Naive B cell (primary cell): ENCODE data around the gene RGS18. TPM values are rescaled to one million over a fixed set of nuclear protein-coding genes. Genes with fewer than 3 reads are reported as not detected.
"Not testable (repeated sequence)": the region's sequence is repeated elsewhere in the genome, so short reads cannot be mapped to it uniquely, and the experiment has no call there.

Source experiments
- ATAC-seq, 2 donors: fragments of 150-1000 bp; cut with Tn5 transposase; 2 replicates each; pipeline ENCODE4 v1.10.0; 2021; ENCODE audit warnings: low read depth in 2 of 2, mild to moderate bottlenecking in 2 of 2, moderate library complexity in 2 of 2
- DNase-seq: peaks from one replicate; pipeline ENCODE4 v3.0.0; 2022
- H3K27ac Mint-ChIP-seq, 6 donors: one replicate each; pipeline ENCODE4 v1.8.0; 2020 to 2022; ENCODE audit warnings: mild to moderate bottlenecking in 6 of 6, mixed read lengths in 6 of 6, moderate library complexity in 5 of 6, inconsistent platforms in 2 of 6
- H3K27me3 Mint-ChIP-seq, 3 donors: one replicate each; pipeline ENCODE4 v1.8.0; 2021 to 2022; ENCODE audit warnings: mixed read lengths in 3 of 3, mild to moderate bottlenecking in 1 of 3
- H3K36me3 Mint-ChIP-seq, 2 donors: one replicate each; pipeline ENCODE4 v1.8.0; 2020 to 2022; ENCODE audit warnings: mixed read lengths in 2 of 2, inconsistent platforms in 1 of 2, mild to moderate bottlenecking in 1 of 2
- H3K4me1 Mint-ChIP-seq, 3 donors: one replicate each; pipeline ENCODE4 v1.8.0; 2020 to 2022; ENCODE audit warnings: mixed read lengths in 3 of 3, inconsistent platforms in 1 of 3, mild to moderate bottlenecking in 1 of 3, moderate library complexity in 1 of 3
- H3K4me3 Mint-ChIP-seq, 8 donors: one replicate each; pipeline ENCODE4 v1.8.0; 2020 to 2022; ENCODE audit warnings: mild to moderate bottlenecking in 8 of 8, mixed read lengths in 8 of 8, moderate library complexity in 8 of 8, inconsistent platforms in 2 of 8
- H3K9me3 Mint-ChIP-seq, 7 donors: one replicate each; pipeline ENCODE4 v1.8.0; 2020 to 2022; ENCODE audit warnings: mixed read lengths in 7 of 7, mild to moderate bottlenecking in 5 of 7, inconsistent platforms in 2 of 7, moderate library complexity in 1 of 7
- polyA plus RNA-seq, 6 donors: library from polyadenylated mRNA; unstranded; fragments of 300-500 nt; fragmentation: Illumina TruSeq; gene quantifications; one replicate each; pipeline ENCODE4 v1.2.3, GENCODE V29; 2021; ENCODE audit warnings: low read depth in 6 of 6

The RGS18 gene
- polyA plus RNA-seq, 6 donors from 2014 or later: 2.0 to 10.2 (median 5.3) TPM

- H3K9me3 Mint-ChIP-seq: peaks cover 0 to 2% (median under 1%) of the 10 kb centered on the region in 7 donors
- DNase-seq (no peak), ATAC-seq (no peak)
- H3K4me3 Mint-ChIP-seq: no peak overlapping the region
- no peak overlapping the region for H3K27ac Mint-ChIP-seq
- H3K4me1 Mint-ChIP-seq: no peaks in the 10 kb centered on the region
- H3K36me3 Mint-ChIP-seq: peaks cover 0 to 2% of the 10 kb centered on the region in 2 donors
- H3K27me3 Mint-ChIP-seq: no peaks in the 10 kb centered on the region
Measured at GRCh38 chr1:192170196-192170984, 12.1 kb downstream of the RGS18 start.

- Mint-ChIP-seq H3K4me3 (no peak overlapping the region), H3K36me3 (no peaks in the 10 kb centered on the region)
Measured at GRCh38 chr1:192171123-192171522, 12.9 kb downstream of the RGS18 start.

GRCh38 chr1:192175971-192176370 is 17.7 kb downstream of the RGS18 start:
- peaks cover 0 to 2% (median 0%) of the 10 kb centered on the region in 7 donors for H3K9me3 Mint-ChIP-seq
- H3K27me3 Mint-ChIP-seq: peaks cover 0 to 4% (median 0%) of the 10 kb centered on the region in 3 donors
- no peaks in the 10 kb centered on the region for H3K4me1 Mint-ChIP-seq
- no peaks in the 10 kb centered on the region for H3K36me3 Mint-ChIP-seq
- no peak for ATAC-seq
- no peak for DNase-seq
- H3K4me3 Mint-ChIP-seq: no peak overlapping the region
- no peak overlapping the region for H3K27ac Mint-ChIP-seq

More at GRCh38 chr1:192171123-192171522, 12.9 kb downstream of the RGS18 start:
- no peak overlapping the region for H3K27ac Mint-ChIP-seq
- no peaks in the 10 kb centered on the region for H3K9me3 Mint-ChIP-seq
- DNase-seq (no peak), ATAC-seq (no peak)
- no peaks in the 10 kb centered on the region for H3K4me1 Mint-ChIP-seq
- H3K27me3 Mint-ChIP-seq: no peaks in the 10 kb centered on the region

- Mint-ChIP-seq H3K27ac (no peak overlapping the region), H3K9me3 (peaks cover 0 to 3% (median 0%) of the 10 kb centered on the region in 7 donors), H3K27me3 (no peaks in the 10 kb centered on the region), H3K36me3 (no peaks in the 10 kb centered on the region), H3K4me1 (no peaks in the 10 kb centered on the region), H3K4me3 (no peak overlapping the region)
- no peak for DNase-seq
- ATAC-seq: no peak
Measured at GRCh38 chr1:192183788-192184187, 25.5 kb downstream of the RGS18 start.

GRCh38 chr1:192186197-192186596 is 27.9 kb downstream of the RGS18 start:
- Mint-ChIP-seq H3K9me3 (peaks cover 0 to 3% (median 0%) of the 10 kb centered on the region in 7 donors), H3K4me3 (no peak overlapping the region), H3K36me3 (no peaks in the 10 kb centered on the region), H3K27me3 (no peaks in the 10 kb centered on the region), H3K27ac (no peak overlapping the region), H3K4me1 (no peaks in the 10 kb centered on the region)
- ATAC-seq: no peak
- DNase-seq: no peak

- Mint-ChIP-seq H3K9me3 (no peaks in the 10 kb centered on the region), H3K4me3 (no peak overlapping the region), H3K4me1 (no peaks in the 10 kb centered on the region), H3K27ac (no peak overlapping the region), H3K27me3 (no peaks in the 10 kb centered on the region), H3K36me3 (no peaks in the 10 kb centered on the region)
- ATAC-seq (no peak), DNase-seq (no peak)
Measured at GRCh38 chr1:192190066-192190465, 31.8 kb downstream of the RGS18 start.

- ATAC-seq (no peak), DNase-seq (no peak)
- H3K4me1 Mint-ChIP-seq: no peaks in the 10 kb centered on the region
- H3K27ac Mint-ChIP-seq: no peak overlapping the region
- no peaks in the 10 kb centered on the region for H3K27me3 Mint-ChIP-seq
- H3K4me3 Mint-ChIP-seq: no peak overlapping the region
- H3K36me3 Mint-ChIP-seq: peaks cover 0 to 8% of the 10 kb centered on the region in 2 donors
- peaks cover 6 to 21% (median 14%) of the 10 kb centered on the region in 7 donors for H3K9me3 Mint-ChIP-seq
Measured at GRCh38 chr1:192201303-192201702, 43.0 kb downstream of the RGS18 start.

- Mint-ChIP-seq H3K36me3 (no peaks in the 10 kb centered on the region), H3K4me1 (no peaks in the 10 kb centered on the region), H3K4me3 (no peak overlapping the region), H3K27me3 (no peaks in the 10 kb centered on the region), H3K27ac (no peak overlapping the region), H3K9me3 (peaks cover 0 to 8% (median 0%) of the 10 kb centered on the region in 7 donors)
- ATAC-seq: no peak
- DNase-seq: no peak
Measured at GRCh38 chr1:192224396-192224795, 66.1 kb downstream of the RGS18 start.

GRCh38 chr1:192224846-192225245 is 66.6 kb downstream of the RGS18 start:
- H3K36me3 Mint-ChIP-seq: no peaks in the 10 kb centered on the region

GRCh38 chr1:192225266-192225665 is 67.0 kb downstream of the RGS18 start:
- Mint-ChIP-seq H3K4me3 (no peak overlapping the region), H3K27me3 (no peaks in the 10 kb centered on the region), H3K4me1 (no peaks in the 10 kb centered on the region), H3K9me3 (peaks cover 0 to 8% (median 0%) of the 10 kb centered on the region in 7 donors), H3K27ac (no peak overlapping the region), H3K36me3 (no peaks in the 10 kb centered on the region)
- ATAC-seq: no peak
- no peak for DNase-seq

More at GRCh38 chr1:192224846-192225245, 66.6 kb downstream of the RGS18 start:
- ATAC-seq (no peak), DNase-seq (no peak)
- Mint-ChIP-seq H3K27ac (no peak overlapping the region), H3K4me3 (no peak overlapping the region), H3K4me1 (no peaks in the 10 kb centered on the region), H3K27me3 (no peaks in the 10 kb centered on the region), H3K9me3 (peaks cover 0 to 8% (median 0%) of the 10 kb centered on the region in 7 donors)

- no peak for ATAC-seq
- H3K36me3 Mint-ChIP-seq: no peaks in the 10 kb centered on the region
- H3K27ac Mint-ChIP-seq: no peak overlapping the region
- H3K4me1 Mint-ChIP-seq: no peaks in the 10 kb centered on the region
- DNase-seq: no peak
- no peaks in the 10 kb centered on the region for H3K27me3 Mint-ChIP-seq
- no peak overlapping the region for H3K4me3 Mint-ChIP-seq
- peaks cover 0 to 8% (median 0%) of the 10 kb centered on the region in 7 donors for H3K9me3 Mint-ChIP-seq
Measured at GRCh38 chr1:192225703-192226102, 67.4 kb downstream of the RGS18 start.

- peaks cover 0 to 4% (median 0%) of the 10 kb centered on the region in 7 donors for H3K9me3 Mint-ChIP-seq
- H3K4me1 Mint-ChIP-seq: no peaks in the 10 kb centered on the region
- no peaks in the 10 kb centered on the region for H3K36me3 Mint-ChIP-seq
- no peaks in the 10 kb centered on the region for H3K27me3 Mint-ChIP-seq
- DNase-seq: no peak
- no peak overlapping the region for H3K4me3 Mint-ChIP-seq
- ATAC-seq: no peak
- H3K27ac Mint-ChIP-seq: no peak overlapping the region
Measured at GRCh38 chr1:192227330-192227729, 69.1 kb downstream of the RGS18 start.

- not testable (repeated sequence) for H3K36me3 Mint-ChIP-seq, ATAC-seq, H3K4me3 Mint-ChIP-seq, H3K9me3 Mint-ChIP-seq, H3K27ac Mint-ChIP-seq, DNase-seq, H3K27me3 Mint-ChIP-seq, H3K4me1 Mint-ChIP-seq
Measured at GRCh38 chr1:192227980-192228379, 69.7 kb downstream of the RGS18 start.

- Mint-ChIP-seq H3K27ac (no peak overlapping the region), H3K36me3 (no peaks in the 10 kb centered on the region), H3K9me3 (peaks cover 0 to 4% (median 0%) of the 10 kb centered on the region in 7 donors), H3K27me3 (no peaks in the 10 kb centered on the region), H3K4me1 (no peaks in the 10 kb centered on the region), H3K4me3 (no peak overlapping the region)
- DNase-seq: no peak
- no peak for ATAC-seq
Measured at GRCh38 chr1:192232817-192233417, 74.7 kb downstream of the RGS18 start.
